ENCODE results near the gene FNDC11. TPM values are rescaled to one million over a fixed set of nuclear protein-coding genes. Genes with fewer than 3 reads are reported as not detected.
A peak's percentile ranks its signal among the peaks of the same experiment; 100 is the strongest.

FNDC11 gene
- total RNA-seq, 3 donors from 2014 or later (not counting 1 experiment from before 2014, with no cell fraction given): 0.19 to 0.75 (median 0.25) TPM

- Histone ChIP-seq H3K9me3 (ENCODE audit: control insufficient read depth, insufficient read depth, low read length) (no peaks in the 10 kb centered on the region), H3K27ac (ENCODE audit: low read length) (no peak overlapping the region), H3K27me3 (ENCODE audit: control insufficient read depth, insufficient read depth, low read length) (no peaks in the 10 kb centered on the region), H3K36me3 (ENCODE audit: control insufficient read depth, insufficient read depth, low read length) (peaks cover 27% of the 10 kb centered on the region), H3K4me3 (ENCODE audit: low read length) (no peak overlapping the region), H3K4me1 (ENCODE audit: control insufficient read depth, insufficient read depth, low read length) (no peaks in the 10 kb centered on the region)
- intact Hi-C loops (cut with micrococcal nuclease): no loop called here
- Mint-ChIP-seq H3K27ac (no peak overlapping the region), H3K36me3 (no peaks in the 10 kb centered on the region), H3K4me3 (no peak overlapping the region), H3K27me3 (ENCODE audit: low read depth in 2 of 2) (no peaks in the 10 kb centered on the region), H3K9me3 (no peaks in the 10 kb centered on the region), H3K4me1 (no peaks in the 10 kb centered on the region)
- 96% methylated on average over 12 of the region's 12 CpGs for WGBS (ENCODE audit: insufficient coverage)
- no peak for DNase-seq
- no peak for ATAC-seq
- no peak for TF ChIP-seq CTCF (IDR thresholded peaks at IDR 0.05)
Observed at GRCh38 chr20:63587256-63587655, 33.3 kb downstream of the FNDC11 start.

- Histone ChIP-seq H3K9me3 (ENCODE audit: control insufficient read depth, insufficient read depth, low read length) (no peaks in the 10 kb centered on the region), H3K27ac (ENCODE audit: low read length) (no peak overlapping the region), H3K4me1 (ENCODE audit: control insufficient read depth, insufficient read depth, low read length) (no peaks in the 10 kb centered on the region), H3K36me3 (ENCODE audit: control insufficient read depth, insufficient read depth, low read length) (peaks cover 34% of the 10 kb centered on the region), H3K4me3 (ENCODE audit: low read length) (no peak overlapping the region), H3K27me3 (ENCODE audit: control insufficient read depth, insufficient read depth, low read length) (no peaks in the 10 kb centered on the region)
- ATAC-seq (no peak), DNase-seq (peak in 1 of 2 donors; percentile 42)
- Mint-ChIP-seq H3K4me3 (no peak overlapping the region), H3K27me3 (ENCODE audit: low read depth in 2 of 2) (no peaks in the 10 kb centered on the region), H3K9me3 (no peaks in the 10 kb centered on the region), H3K36me3 (no peaks in the 10 kb centered on the region), H3K4me1 (no peaks in the 10 kb centered on the region), H3K27ac (no peak overlapping the region)
- intact Hi-C loops (cut with micrococcal nuclease): no loop called here
- TF ChIP-seq CTCF (IDR thresholded peaks at IDR 0.05): no peak
- WGBS (ENCODE audit: insufficient coverage): 54% methylated on average over 19 of the region's 19 CpGs
Observed at GRCh38 chr20:63587776-63588591, 34.0 kb downstream of the FNDC11 start.

GRCh38 chr20:63588641-63589041 lies 34.7 kb downstream of the FNDC11 start:
- DNase-seq: no peak
- no peaks in the 10 kb centered on the region for H3K36me3 Mint-ChIP-seq

More at GRCh38 chr20:63588641-63589041, 34.7 kb downstream of the FNDC11 start:
- intact Hi-C loops (cut with micrococcal nuclease): no loop called here
- H3K9me3 ChIP-seq (ENCODE audit: control insufficient read depth, insufficient read depth, low read length): no peaks in the 10 kb centered on the region
- no peak for ATAC-seq
- peaks cover 36% of the 10 kb centered on the region for H3K36me3 ChIP-seq (ENCODE audit: control insufficient read depth, insufficient read depth, low read length)
- TF ChIP-seq CTCF (IDR thresholded peaks at IDR 0.05): no peak
- H3K27ac ChIP-seq (ENCODE audit: low read length): no peak overlapping the region
- no peak overlapping the region for H3K4me3 ChIP-seq (ENCODE audit: low read length)
- no peaks in the 10 kb centered on the region for H3K4me1 ChIP-seq (ENCODE audit: control insufficient read depth, insufficient read depth, low read length)
- Mint-ChIP-seq H3K27ac (no peak overlapping the region), H3K4me3 (no peak overlapping the region), H3K27me3 (ENCODE audit: low read depth in 2 of 2) (no peaks in the 10 kb centered on the region), H3K9me3 (no peaks in the 10 kb centered on the region), H3K4me1 (no peaks in the 10 kb centered on the region)
- 94% methylated on average over 11 of the region's 11 CpGs for WGBS (ENCODE audit: insufficient coverage)
- H3K27me3 ChIP-seq (ENCODE audit: control insufficient read depth, insufficient read depth, low read length): no peaks in the 10 kb centered on the region
